ENCODE measurements around the gene CLDN4. TPM values are rescaled to one million over a fixed set of nuclear protein-coding genes. Genes with fewer than 3 reads are reported as not detected.

The CLDN4 gene
- total and polyA plus RNA-seq, 4 donors: 0.37 to 2.0 (median 1.3) TPM

DNA sequence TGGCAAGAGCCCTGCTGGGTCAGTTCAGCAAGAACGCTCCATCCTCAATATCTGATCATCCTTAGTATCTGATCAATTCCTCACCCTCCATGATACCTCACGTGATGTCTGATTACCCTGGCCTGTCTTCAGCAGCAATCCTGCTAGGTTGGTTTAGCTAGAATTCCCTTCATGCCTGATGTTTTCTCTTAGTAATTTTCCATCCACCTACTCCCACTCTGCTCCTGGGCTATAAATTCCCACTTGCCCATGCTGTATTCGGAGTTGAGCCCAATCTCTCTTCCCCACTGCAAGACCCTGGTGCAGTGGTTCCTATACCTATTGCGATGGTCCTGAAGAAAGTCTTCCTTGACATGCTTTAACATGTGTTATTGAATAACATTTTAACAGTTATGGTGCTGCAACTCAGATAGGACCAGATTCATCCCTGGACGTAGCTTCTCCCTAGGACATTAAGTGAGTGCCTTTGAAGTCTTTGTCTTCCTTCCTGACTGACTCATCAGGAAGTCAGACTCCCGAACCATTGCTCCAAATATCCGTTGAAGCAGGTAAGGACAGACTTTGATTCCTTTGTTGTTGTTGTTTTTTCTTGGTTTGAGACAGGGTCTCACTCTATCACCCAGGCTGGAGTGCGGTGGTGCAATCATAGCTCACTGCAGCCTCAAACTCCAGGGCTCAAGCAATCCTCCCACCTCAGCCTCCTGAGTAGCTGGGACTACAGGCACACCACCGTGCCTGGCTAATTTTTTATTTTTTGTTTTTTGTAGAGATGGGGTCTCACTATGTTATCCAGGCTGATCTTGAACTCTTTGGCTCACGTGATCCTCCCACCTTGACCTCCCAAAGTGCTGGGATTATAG is 31.3 kb upstream of the CLDN4 start:
- Histone ChIP-seq H3K27me3 (ENCODE audit: control insufficient read depth in 4 of 4, insufficient read depth in 4 of 4, low read length in 3 of 4) (no peaks in the 10 kb centered on the region), H3K4me3 (ENCODE audit: low read depth in 1 of 3, low read length in 3 of 3) (no peak overlapping the region), H3K4me1 (ENCODE audit: control insufficient read depth in 4 of 4, insufficient read depth in 4 of 4, low read length in 3 of 4) (no peaks in the 10 kb centered on the region), H3K9me3 (ENCODE audit: control insufficient read depth in 4 of 4, low read length in 3 of 4) (no peaks in the 10 kb centered on the region), H3K36me3 (ENCODE audit: control insufficient read depth in 4 of 4, insufficient read depth in 3 of 4, low read depth in 1 of 4, low read length in 3 of 4) (no peaks in the 10 kb centered on the region), H3K27ac (ENCODE audit: low read depth in 1 of 2, low read length in 2 of 2) (no peak overlapping the region), H3K9ac (ENCODE audit: low read depth in 1 of 2, low read length in 2 of 2) (no peak overlapping the region)
- 82% methylated on average over 10 of the region's 10 CpGs for WGBS
- TF ChIP-seq HNF4A (conservative IDR thresholded peaks at IDR 0.05): no peak
- no peak for TF ChIP-seq NR2F2 (IDR thresholded peaks at IDR 0.05)
- TF ChIP-seq FOXA2 (IDR thresholded peaks at IDR 0.05): no peak
- TF ChIP-seq RAD21 (IDR thresholded peaks at IDR 0.05): no peak
- no peak for TF ChIP-seq RXRA (IDR thresholded peaks at IDR 0.05)
- TF ChIP-seq, protein P1, sequence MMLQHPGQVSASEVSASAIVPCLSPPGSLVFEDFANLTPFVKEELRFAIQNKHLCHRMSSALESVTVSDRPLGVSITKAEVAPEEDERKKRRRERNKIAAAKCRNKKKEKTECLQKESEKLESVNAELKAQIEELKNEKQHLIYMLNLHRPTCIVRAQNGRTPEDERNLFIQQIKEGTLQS (IDR thresholded peaks at IDR 0.05): no peak
- no peak for TF ChIP-seq SP1 (IDR thresholded peaks at IDR 0.05)
- TF ChIP-seq, protein P2, sequence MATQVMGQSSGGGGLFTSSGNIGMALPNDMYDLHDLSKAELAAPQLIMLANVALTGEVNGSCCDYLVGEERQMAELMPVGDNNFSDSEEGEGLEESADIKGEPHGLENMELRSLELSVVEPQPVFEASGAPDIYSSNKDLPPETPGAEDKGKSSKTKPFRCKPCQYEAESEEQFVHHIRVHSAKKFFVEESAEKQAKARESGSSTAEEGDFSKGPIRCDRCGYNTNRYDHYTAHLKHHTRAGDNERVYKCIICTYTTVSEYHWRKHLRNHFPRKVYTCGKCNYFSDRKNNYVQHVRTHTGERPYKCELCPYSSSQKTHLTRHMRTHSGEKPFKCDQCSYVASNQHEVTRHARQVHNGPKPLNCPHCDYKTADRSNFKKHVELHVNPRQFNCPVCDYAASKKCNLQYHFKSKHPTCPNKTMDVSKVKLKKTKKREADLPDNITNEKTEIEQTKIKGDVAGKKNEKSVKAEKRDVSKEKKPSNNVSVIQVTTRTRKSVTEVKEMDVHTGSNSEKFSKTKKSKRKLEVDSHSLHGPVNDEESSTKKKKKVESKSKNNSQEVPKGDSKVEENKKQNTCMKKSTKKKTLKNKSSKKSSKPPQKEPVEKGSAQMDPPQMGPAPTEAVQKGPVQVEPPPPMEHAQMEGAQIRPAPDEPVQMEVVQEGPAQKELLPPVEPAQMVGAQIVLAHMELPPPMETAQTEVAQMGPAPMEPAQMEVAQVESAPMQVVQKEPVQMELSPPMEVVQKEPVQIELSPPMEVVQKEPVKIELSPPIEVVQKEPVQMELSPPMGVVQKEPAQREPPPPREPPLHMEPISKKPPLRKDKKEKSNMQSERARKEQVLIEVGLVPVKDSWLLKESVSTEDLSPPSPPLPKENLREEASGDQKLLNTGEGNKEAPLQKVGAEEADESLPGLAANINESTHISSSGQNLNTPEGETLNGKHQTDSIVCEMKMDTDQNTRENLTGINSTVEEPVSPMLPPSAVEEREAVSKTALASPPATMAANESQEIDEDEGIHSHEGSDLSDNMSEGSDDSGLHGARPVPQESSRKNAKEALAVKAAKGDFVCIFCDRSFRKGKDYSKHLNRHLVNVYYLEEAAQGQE (IDR thresholded peaks at IDR 0.05): no peak
- no peak for TF ChIP-seq FOXA1 (IDR thresholded peaks at IDR 0.05)
- no peak for TF ChIP-seq EGR1 (IDR thresholded peaks at IDR 0.05; ENCODE audit: low read depth in 2 of 2)
- no peak for TF ChIP-seq JUND (IDR thresholded peaks at IDR 0.05)
- TF ChIP-seq HNF4G (IDR thresholded peaks at IDR 0.05): no peak
- no peak for TF ChIP-seq YY1 (IDR thresholded peaks at IDR 0.05)
- no peak for DNase-seq (ENCODE audit: low spot score)

DNA sequence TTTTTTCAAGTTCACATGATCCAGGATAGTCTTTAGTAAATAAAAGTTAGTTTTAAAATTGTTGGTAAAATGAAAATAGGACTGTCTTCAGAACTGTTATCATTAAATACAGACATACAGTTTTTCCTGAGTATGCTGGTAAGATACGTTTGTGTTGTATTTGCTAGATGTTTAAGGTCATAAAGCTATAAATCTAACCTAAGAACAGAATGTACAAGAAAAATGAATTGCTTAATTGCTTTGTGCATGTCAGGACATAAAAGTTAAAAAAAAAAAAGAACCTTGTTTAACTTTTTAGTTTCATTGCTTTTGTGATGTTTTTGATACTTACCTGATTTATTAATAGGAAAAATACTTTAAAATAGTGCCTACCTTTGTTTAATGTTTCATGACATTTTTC is 29.2 kb upstream of the CLDN4 start:
- 63% methylated on average over 1 of the region's 1 CpG for WGBS
- Histone ChIP-seq H3K9me3 (ENCODE audit: control insufficient read depth in 4 of 4, low read length in 3 of 4) (no peaks in the 10 kb centered on the region), H3K27me3 (ENCODE audit: control insufficient read depth in 4 of 4, insufficient read depth in 4 of 4, low read length in 3 of 4) (no peaks in the 10 kb centered on the region), H3K4me3 (ENCODE audit: low read depth in 1 of 3, low read length in 3 of 3) (no peak overlapping the region), H3K27ac (ENCODE audit: low read depth in 1 of 2, low read length in 2 of 2) (no peak overlapping the region), H3K4me1 (ENCODE audit: control insufficient read depth in 4 of 4, insufficient read depth in 4 of 4, low read length in 3 of 4) (no peaks in the 10 kb centered on the region), H3K36me3 (ENCODE audit: control insufficient read depth in 4 of 4, insufficient read depth in 3 of 4, low read depth in 1 of 4, low read length in 3 of 4) (no peaks in the 10 kb centered on the region), H3K9ac (ENCODE audit: low read depth in 1 of 2, low read length in 2 of 2) (no peak overlapping the region)
- no peak for TF ChIP-seq YY1 (IDR thresholded peaks at IDR 0.05)
- no peak for TF ChIP-seq EGR1 (IDR thresholded peaks at IDR 0.05; ENCODE audit: low read depth in 2 of 2)
- no peak for TF ChIP-seq GABPA (IDR thresholded peaks at IDR 0.05 in 1 of 2, conservative IDR thresholded peaks at IDR 0.05 in 1 of 2)
- TF ChIP-seq RXRA (IDR thresholded peaks at IDR 0.05): no peak
- TF ChIP-seq RAD21 (IDR thresholded peaks at IDR 0.05): no peak
- no peak for DNase-seq (ENCODE audit: low spot score)

DNA sequence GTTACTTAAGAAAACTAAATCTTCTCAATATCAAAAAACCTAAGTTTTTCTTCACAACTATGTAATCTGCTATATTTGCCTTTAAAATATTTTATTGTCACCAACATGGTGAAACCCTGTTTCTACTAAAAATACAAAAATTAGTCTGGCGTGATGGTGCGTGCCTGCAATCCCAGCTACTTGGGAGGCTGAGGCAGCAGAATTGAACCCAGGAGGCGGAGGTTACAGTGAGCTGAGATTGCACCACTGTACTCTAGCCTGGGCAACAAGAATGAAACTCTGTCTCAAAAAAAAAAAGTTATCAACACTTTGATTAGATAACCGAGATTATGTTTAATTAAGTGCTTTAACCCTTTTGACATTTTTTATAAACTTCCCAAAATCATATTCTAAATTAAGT is 28.3 kb upstream of the CLDN4 start:
- no peak overlapping the region for H3K4me3 ChIP-seq (ENCODE audit: low read depth in 1 of 3, low read length in 3 of 3)
- no peak overlapping the region for H3K9ac ChIP-seq (ENCODE audit: low read depth in 1 of 2, low read length in 2 of 2)
- no peak for DNase-seq (ENCODE audit: low spot score)
- no peaks in the 10 kb centered on the region for H3K27me3 ChIP-seq (ENCODE audit: control insufficient read depth in 4 of 4, insufficient read depth in 4 of 4, low read length in 3 of 4)
- TF ChIP-seq FOXA1 (IDR thresholded peaks at IDR 0.05): no peak
- no peak for TF ChIP-seq HNF4A (conservative IDR thresholded peaks at IDR 0.05)
- TF ChIP-seq, protein P3, sequence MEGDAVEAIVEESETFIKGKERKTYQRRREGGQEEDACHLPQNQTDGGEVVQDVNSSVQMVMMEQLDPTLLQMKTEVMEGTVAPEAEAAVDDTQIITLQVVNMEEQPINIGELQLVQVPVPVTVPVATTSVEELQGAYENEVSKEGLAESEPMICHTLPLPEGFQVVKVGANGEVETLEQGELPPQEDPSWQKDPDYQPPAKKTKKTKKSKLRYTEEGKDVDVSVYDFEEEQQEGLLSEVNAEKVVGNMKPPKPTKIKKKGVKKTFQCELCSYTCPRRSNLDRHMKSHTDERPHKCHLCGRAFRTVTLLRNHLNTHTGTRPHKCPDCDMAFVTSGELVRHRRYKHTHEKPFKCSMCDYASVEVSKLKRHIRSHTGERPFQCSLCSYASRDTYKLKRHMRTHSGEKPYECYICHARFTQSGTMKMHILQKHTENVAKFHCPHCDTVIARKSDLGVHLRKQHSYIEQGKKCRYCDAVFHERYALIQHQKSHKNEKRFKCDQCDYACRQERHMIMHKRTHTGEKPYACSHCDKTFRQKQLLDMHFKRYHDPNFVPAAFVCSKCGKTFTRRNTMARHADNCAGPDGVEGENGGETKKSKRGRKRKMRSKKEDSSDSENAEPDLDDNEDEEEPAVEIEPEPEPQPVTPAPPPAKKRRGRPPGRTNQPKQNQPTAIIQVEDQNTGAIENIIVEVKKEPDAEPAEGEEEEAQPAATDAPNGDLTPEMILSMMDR (IDR thresholded peaks at IDR 0.05; ENCODE audit: low read depth, low read length, missing input control): no peak
- TF ChIP-seq HNF4G (IDR thresholded peaks at IDR 0.05): no peak
- TF ChIP-seq, protein P1 (IDR thresholded peaks at IDR 0.05): no peak
- no peak for TF ChIP-seq FOXA2 (IDR thresholded peaks at IDR 0.05)
- TF ChIP-seq GABPA (IDR thresholded peaks at IDR 0.05 in 1 of 2, conservative IDR thresholded peaks at IDR 0.05 in 1 of 2): no peak
- TF ChIP-seq RAD21 (IDR thresholded peaks at IDR 0.05): no peak
- TF ChIP-seq, protein P2 (IDR thresholded peaks at IDR 0.05): no peak
- no peak for TF ChIP-seq NR2F2 (IDR thresholded peaks at IDR 0.05)
- TF ChIP-seq TAF1 (conservative IDR thresholded peaks at IDR 0.05): no peak
- no peaks in the 10 kb centered on the region for H3K9me3 ChIP-seq (ENCODE audit: control insufficient read depth in 4 of 4, low read length in 3 of 4)
- WGBS: 77% methylated on average over 4 of the region's 4 CpGs
- no peak overlapping the region for H3K27ac ChIP-seq (ENCODE audit: low read depth in 1 of 2, low read length in 2 of 2)
- no peaks in the 10 kb centered on the region for H3K36me3 ChIP-seq (ENCODE audit: control insufficient read depth in 4 of 4, insufficient read depth in 3 of 4, low read depth in 1 of 4, low read length in 3 of 4)
- H3K4me1 ChIP-seq (ENCODE audit: control insufficient read depth in 4 of 4, insufficient read depth in 4 of 4, low read length in 3 of 4): no peaks in the 10 kb centered on the region

All from liver (tissue), 9 donors.